Measurements from ENCODE around the gene GNAQ.

GNAQ gene

GRCh38 chr9:77912895-77913693 lies 118.5 kb downstream of the GNAQ start:
- in situ Hi-C loops (cut with MboI; ENCODE audit: low sequenced_read_pairs): no loop called here

GRCh38 chr9:77911928-77912327 lies 119.7 kb downstream of the GNAQ start:
- in situ Hi-C loops (cut with MboI; ENCODE audit: low sequenced_read_pairs): no loop called here

- in situ Hi-C loops (cut with MboI; ENCODE audit: low sequenced_read_pairs): no loop called here
These were observed 121.4 kb downstream of the GNAQ start for GRCh38 chr9:77910194-77910621.

- in situ Hi-C loops (cut with MboI; ENCODE audit: low sequenced_read_pairs): no loop called here
These were observed 122.3 kb downstream of the GNAQ start for GRCh38 chr9:77909306-77909705.

GRCh38 chr9:77908293-77908692 lies 123.3 kb downstream of the GNAQ start:
- in situ Hi-C loops (cut with MboI; ENCODE audit: low sequenced_read_pairs): no loop called here

- in situ Hi-C loops (cut with MboI; ENCODE audit: low sequenced_read_pairs): no loop called here
These were observed 124.0 kb downstream of the GNAQ start for GRCh38 chr9:77907585-77907984.

GRCh38 chr9:77906991-77907390 lies 124.6 kb downstream of the GNAQ start:
- in situ Hi-C loops (cut with MboI; ENCODE audit: low sequenced_read_pairs): no loop called here

GRCh38 chr9:77903666-77904285 lies 127.8 kb downstream of the GNAQ start:
- in situ Hi-C loops (cut with MboI; ENCODE audit: low sequenced_read_pairs): no loop called here

- in situ Hi-C loops (cut with MboI; ENCODE audit: low sequenced_read_pairs): no loop called here
These were observed 129.8 kb downstream of the GNAQ start for GRCh38 chr9:77901771-77902170.

- in situ Hi-C loops (cut with MboI; ENCODE audit: low sequenced_read_pairs): no loop called here
These were observed 130.6 kb downstream of the GNAQ start for GRCh38 chr9:77901018-77901417.

GRCh38 chr9:77899679-77900354 lies 131.8 kb downstream of the GNAQ start:
- in situ Hi-C loops (cut with MboI; ENCODE audit: low sequenced_read_pairs): no loop called here

- in situ Hi-C loops (cut with MboI; ENCODE audit: low sequenced_read_pairs): no loop called here
These were observed 132.7 kb downstream of the GNAQ start for GRCh38 chr9:77898864-77899263.

GRCh38 chr9:77896938-77897667 lies 134.5 kb downstream of the GNAQ start:
- in situ Hi-C loops (cut with MboI; ENCODE audit: low sequenced_read_pairs): no loop called here

- in situ Hi-C loops (cut with MboI; ENCODE audit: low sequenced_read_pairs): no loop called here
These were observed 135.2 kb downstream of the GNAQ start for GRCh38 chr9:77896269-77896937.

- in situ Hi-C loops (cut with MboI; ENCODE audit: low sequenced_read_pairs): no loop called here
These were observed 137.9 kb downstream of the GNAQ start for GRCh38 chr9:77893706-77894105.

GRCh38 chr9:77892955-77893514 lies 138.6 kb downstream of the GNAQ start:
- in situ Hi-C loops (cut with MboI; ENCODE audit: low sequenced_read_pairs): no loop called here

- in situ Hi-C loops (cut with MboI; ENCODE audit: low sequenced_read_pairs): no loop called here
These were observed 139.4 kb downstream of the GNAQ start for GRCh38 chr9:77892171-77892570.

GRCh38 chr9:77891128-77891800 lies 140.3 kb downstream of the GNAQ start:
- in situ Hi-C loops (cut with MboI; ENCODE audit: low sequenced_read_pairs): no loop called here

- in situ Hi-C loops (cut with MboI; ENCODE audit: low sequenced_read_pairs): no loop called here
These were observed 143.9 kb downstream of the GNAQ start for GRCh38 chr9:77887662-77888061.
